Transverse colon (tissue), 3 donors: ENCODE measurements around the gene SSTR5.

ENCODE experiments used
- EP300 ChIP-seq: sonication (generic); formaldehyde crosslinking; IDR thresholded peaks from one replicate; pipeline ENCODE4 v1.6.1; 2017; ENCODE audit warnings: antibody characterized with exemption, low read depth
- POLR2A ChIP-seq: fragments of 450-650 bp; IDR thresholded peaks from one replicate; pipeline ENCODE4 v1.6.1; 2016; ENCODE audit warnings: antibody characterized with exemption, mild to moderate bottlenecking, moderate library complexity
- TF ChIP-seq, protein P1 (sequence below), 5 experiments: fragments of 200-600 bp in 3 of 5; fragments of 450-650 bp in 2 of 5; sonication (generic) in 3 of 5; IDR thresholded peaks; 1 replicate in 2 of 5; 2 replicates in 3 of 5; pipeline ENCODE4 v1.5.1; 2016 to 2017; ENCODE audit warnings: antibody characterized with exemption in 5 of 5, inconsistent platforms in 3 of 5, mild to moderate bottlenecking in 2 of 5, moderate library complexity in 1 of 5

DNA sequence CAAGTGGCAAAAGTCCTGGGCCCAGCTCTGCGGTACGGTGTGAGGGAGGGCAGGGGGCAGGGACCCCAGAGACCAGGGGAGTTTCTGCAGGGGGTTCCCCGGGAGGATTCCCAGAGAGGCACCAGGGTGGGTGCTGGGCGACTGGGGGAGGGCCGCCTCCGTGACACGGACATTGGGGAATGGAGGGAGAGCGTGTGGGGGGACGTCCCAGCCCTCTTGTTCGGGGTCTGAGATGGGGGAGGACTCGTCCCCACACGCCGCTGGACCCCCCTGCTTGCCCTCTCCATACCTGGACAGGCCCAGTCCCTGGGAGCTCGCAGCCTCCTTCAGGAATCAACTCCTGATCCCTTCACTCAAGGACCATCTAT is 49.8 kb downstream of the SSTR5 start:
- TF ChIP-seq, protein P1, sequence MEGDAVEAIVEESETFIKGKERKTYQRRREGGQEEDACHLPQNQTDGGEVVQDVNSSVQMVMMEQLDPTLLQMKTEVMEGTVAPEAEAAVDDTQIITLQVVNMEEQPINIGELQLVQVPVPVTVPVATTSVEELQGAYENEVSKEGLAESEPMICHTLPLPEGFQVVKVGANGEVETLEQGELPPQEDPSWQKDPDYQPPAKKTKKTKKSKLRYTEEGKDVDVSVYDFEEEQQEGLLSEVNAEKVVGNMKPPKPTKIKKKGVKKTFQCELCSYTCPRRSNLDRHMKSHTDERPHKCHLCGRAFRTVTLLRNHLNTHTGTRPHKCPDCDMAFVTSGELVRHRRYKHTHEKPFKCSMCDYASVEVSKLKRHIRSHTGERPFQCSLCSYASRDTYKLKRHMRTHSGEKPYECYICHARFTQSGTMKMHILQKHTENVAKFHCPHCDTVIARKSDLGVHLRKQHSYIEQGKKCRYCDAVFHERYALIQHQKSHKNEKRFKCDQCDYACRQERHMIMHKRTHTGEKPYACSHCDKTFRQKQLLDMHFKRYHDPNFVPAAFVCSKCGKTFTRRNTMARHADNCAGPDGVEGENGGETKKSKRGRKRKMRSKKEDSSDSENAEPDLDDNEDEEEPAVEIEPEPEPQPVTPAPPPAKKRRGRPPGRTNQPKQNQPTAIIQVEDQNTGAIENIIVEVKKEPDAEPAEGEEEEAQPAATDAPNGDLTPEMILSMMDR (IDR thresholded peaks at IDR 0.05), result no peak
- TF ChIP-seq POLR2A (no peak), EP300 (no peak)
